SJCRH30 (cell line): ENCODE measurements around the gene HAUS6. TPM values are rescaled to one million over a fixed set of nuclear protein-coding genes. Genes with fewer than 3 reads are reported as not detected.
"Not testable (repeated sequence)": the region's sequence is repeated elsewhere in the genome, so short reads cannot be mapped to it uniquely, and the experiment has no call there.

Experiments used
- DNase-seq, 2 experiments: peaks; one replicate each; pipeline ENCODE4 v3.0.0-alpha.2; 2015 to 2020
- H3K27ac ChIP-seq: fragments of 250-450 bp; sonication (Bioruptor Pico); 2 replicates; pipeline ENCODE4 v1.5.1; 2020; ENCODE audit warnings: mild to moderate bottlenecking, moderate library complexity
- H3K27me3 ChIP-seq: fragments of 250-450 bp; sonication (Bioruptor Pico); 2 replicates; pipeline ENCODE4 v1.5.1; 2020; ENCODE audit warnings: mild to moderate bottlenecking, moderate library complexity
- H3K36me3 ChIP-seq: fragments of 250-450 bp; sonication (Bioruptor Pico); 2 replicates; pipeline ENCODE4 v1.5.1; 2020; ENCODE audit warnings: mild to moderate bottlenecking, moderate library complexity
- H3K4me1 ChIP-seq: fragments of 250-450 bp; sonication (Bioruptor Pico); 2 replicates; pipeline ENCODE4 v1.5.1; 2020; ENCODE audit warnings: mild to moderate bottlenecking, moderate library complexity
- H3K4me3 ChIP-seq: fragments of 250-450 bp; sonication (Bioruptor Pico); 2 replicates; pipeline ENCODE4 v1.5.1; 2020; ENCODE audit warnings: mild to moderate bottlenecking, moderate library complexity
- H3K9me3 ChIP-seq: fragments of 250-450 bp; sonication (Bioruptor Pico); replicated peaks from 2 replicates; pipeline ENCODE4 v1.5.1; 2020; ENCODE audit warnings: mild to moderate bottlenecking, moderate library complexity
- total RNA-seq: library from RNA; depleted of rRNA; stranded (reverse); fragments of >200 nt; shearing (Covaris generic); gene quantifications from 2 replicates; pipeline ENCODE4 v1.2.3, GENCODE V29; 2014

HAUS6 gene
- total RNA-seq, 1 experiment from 2014 or later = 49.7 TPM

DNA sequence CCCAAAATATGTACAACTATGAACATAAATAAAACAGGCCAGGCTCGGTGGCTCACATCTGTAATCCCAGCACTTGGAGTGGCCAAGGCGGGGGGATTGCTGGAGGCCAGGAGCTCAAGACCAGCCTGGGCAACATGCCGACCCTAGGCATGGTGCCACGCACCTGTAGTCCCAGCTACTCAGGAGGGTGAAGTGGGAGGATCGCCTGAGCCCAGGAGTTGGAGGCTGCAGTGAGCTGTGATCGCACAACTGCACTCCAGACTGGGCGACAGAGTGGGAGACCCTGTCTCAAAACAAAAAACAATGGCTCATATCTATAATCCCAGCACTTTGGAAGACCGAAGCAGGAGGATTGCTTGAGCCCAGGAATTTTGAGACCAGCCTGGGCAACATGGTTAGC, 1.5 kb downstream of the HAUS6 start:
- H3K4me1 ChIP-seq = peaks cover 16% of the 10 kb centered on the region

DNA sequence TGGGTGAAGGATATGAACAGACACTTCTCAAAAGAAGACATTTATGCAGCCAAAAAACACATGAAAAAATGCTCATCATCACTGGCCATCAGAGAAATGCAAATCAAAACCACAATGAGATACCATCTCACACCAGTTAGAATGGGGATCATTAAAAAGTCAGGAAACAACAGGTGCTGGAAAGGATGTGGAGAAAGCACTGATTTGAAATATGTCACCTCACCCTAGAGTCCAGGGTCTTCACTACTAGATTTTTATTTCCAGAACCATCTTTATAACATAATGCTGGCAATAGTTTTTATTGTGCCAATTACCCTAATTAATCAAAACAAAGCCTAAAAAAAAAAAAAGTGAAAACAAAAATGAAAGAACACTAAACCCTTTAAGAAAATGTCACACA, 5.3 kb downstream of the HAUS6 start:
- peaks cover 43% of the 10 kb centered on the region for H3K36me3 ChIP-seq
- not testable (repeated sequence) for DNase-seq, H3K4me3 ChIP-seq, H3K9me3 ChIP-seq, H3K27me3 ChIP-seq, H3K27ac ChIP-seq
- peaks cover 14% of the 10 kb centered on the region for H3K4me1 ChIP-seq

More for the DNA sequence above, 1.5 kb downstream of the HAUS6 start:
- DNase-seq = no peak
- Histone ChIP-seq H3K4me3 (no peak overlapping the region), H3K36me3 (peaks cover 10% of the 10 kb centered on the region), H3K27ac (no peak overlapping the region), H3K27me3 (no peaks in the 10 kb centered on the region), H3K9me3 (no peaks in the 10 kb centered on the region)

DNA sequence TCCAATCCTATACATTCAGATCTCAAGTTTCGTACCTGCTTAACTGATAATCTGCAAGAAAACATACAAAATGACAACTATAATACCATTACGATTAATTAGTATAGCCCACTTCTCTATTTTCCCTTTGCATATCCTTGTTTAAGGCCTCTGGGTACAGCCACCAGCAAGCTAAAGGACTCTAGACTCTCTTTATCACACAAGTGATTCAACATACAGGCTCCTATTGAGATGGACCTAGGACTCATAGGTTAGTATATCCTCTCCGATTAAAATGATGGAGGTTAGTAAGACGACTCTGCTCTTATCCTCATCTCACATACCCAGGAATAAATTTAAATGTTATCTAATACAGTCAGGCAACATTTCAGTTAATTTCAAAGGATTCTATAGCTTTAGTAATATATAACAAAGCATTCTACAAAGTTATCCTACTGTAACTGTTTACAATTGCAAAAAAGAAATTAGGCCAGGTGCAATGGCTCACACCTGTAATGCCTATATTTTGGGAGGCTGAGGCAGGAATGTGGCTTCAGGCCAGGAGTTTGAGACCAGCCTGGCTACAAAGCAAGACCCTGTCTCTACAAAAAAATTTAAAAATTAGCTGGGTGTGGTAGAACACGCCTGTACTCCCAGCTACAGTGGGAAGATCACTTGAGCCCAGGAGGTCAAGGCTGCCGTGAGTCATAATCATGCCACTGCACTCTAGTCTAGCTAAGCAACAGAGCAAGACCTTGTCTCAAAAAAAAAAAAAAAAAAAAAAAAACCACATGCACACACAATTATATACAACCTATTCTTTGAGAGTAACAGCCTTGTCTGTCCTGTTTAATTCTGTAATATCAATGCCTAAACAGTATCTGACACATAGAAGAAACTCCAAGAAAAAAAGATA, 15.4 kb downstream of the HAUS6 start:
- no peaks in the 10 kb centered on the region for H3K9me3 ChIP-seq
- DNase-seq = no peak
- no peaks in the 10 kb centered on the region for H3K4me1 ChIP-seq
- H3K4me3 ChIP-seq = no peak overlapping the region
- H3K27me3 ChIP-seq = no peaks in the 10 kb centered on the region
- H3K36me3 ChIP-seq = peaks cover 60% of the 10 kb centered on the region
- no peak overlapping the region for H3K27ac ChIP-seq

DNA sequence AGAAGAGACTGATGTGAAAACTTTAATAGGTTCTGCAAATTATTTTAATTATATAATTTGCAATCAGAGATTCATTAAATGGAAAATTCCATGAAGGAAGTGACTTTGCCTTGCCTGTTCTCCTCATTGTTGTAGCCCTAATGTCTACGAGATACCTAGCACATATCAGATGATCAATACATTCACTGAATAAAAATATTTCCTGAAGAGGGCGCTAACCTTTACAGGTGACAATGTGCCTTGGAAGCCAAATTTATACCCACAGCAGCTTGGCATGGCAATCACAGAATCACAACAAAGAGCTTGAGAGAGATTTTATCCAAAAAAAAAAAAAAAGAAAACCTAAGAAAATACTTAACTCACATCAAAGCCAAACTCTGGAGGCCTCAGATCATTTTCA, 17.4 kb downstream of the HAUS6 start:
- H3K27ac ChIP-seq = no peak overlapping the region
- no peaks in the 10 kb centered on the region for H3K9me3 ChIP-seq
- H3K36me3 ChIP-seq = peaks cover 62% of the 10 kb centered on the region
- no peaks in the 10 kb centered on the region for H3K27me3 ChIP-seq
- peak in 1 of 2 experiments; percentile 5 for DNase-seq
- no peaks in the 10 kb centered on the region for H3K4me1 ChIP-seq
- no peak overlapping the region for H3K4me3 ChIP-seq

DNA sequence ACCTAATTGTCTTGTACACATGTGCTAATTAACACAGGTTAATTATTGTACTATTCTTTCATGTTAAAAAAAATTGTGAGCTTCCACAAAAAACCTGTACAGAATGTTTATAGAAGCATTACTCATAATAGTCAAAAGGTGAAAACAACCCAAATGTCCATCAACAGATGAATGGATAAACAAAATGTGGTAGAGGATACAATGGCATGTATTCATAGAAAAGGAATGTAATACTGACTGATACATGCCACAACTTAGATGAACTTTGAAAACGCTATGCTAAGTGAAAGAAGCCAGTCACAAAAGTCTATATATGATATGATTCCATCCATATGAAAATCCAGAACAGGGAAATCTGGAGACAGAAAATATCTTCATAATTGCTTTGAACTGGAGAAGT, 27.9 kb downstream of the HAUS6 start:
- Histone ChIP-seq H3K4me3 (no peak overlapping the region), H3K9me3 (no peaks in the 10 kb centered on the region), H3K36me3 (peaks cover 53% of the 10 kb centered on the region), H3K4me1 (no peaks in the 10 kb centered on the region), H3K27ac (no peak overlapping the region), H3K27me3 (no peaks in the 10 kb centered on the region)
- DNase-seq = no peak

DNA sequence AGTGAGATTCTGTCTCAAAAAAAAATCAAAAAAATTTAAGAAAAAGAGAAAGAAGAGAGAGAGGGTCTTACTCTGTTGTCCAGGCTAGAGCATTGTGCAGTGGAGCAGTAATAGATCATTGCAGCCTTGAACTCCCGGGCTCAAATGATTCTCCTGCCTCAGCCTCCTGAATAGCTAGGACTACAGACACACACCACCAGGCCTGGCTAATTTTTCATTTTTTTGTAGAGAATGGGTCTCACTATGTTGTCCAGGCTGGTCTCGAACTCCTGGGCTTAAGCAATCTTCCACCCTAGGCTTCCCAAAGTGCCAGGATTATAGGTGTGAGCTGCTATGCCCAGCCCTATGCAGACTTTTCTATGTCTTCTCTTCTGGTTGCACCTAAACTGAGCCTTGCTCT, 28.5 kb downstream of the HAUS6 start:
- Histone ChIP-seq H3K27me3 (no peaks in the 10 kb centered on the region), H3K36me3 (peaks cover 56% of the 10 kb centered on the region), H3K9me3 (no peaks in the 10 kb centered on the region), H3K27ac (no peak overlapping the region), H3K4me3 (no peak overlapping the region), H3K4me1 (no peaks in the 10 kb centered on the region)
- no peak for DNase-seq

DNA sequence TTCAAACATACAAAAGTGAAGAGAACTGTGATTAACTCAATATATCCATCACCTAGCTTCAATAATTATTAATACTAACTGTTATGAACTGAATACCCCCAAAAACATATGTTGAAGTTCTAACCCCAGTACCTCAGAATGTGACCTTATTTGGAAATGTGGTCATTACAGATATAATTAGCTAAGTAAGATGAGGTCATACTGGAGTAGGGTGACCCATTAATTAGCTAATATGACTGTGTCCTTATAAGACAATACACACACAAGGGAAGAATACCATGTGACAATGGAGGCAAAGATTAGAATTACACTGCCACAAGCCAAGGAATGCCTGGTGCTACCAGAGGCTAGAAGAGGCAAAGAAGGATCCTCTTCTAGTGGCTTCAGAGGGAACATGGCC, 45.7 kb downstream of the HAUS6 start:
- Histone ChIP-seq H3K9me3 (no peaks in the 10 kb centered on the region), H3K4me1 (no peaks in the 10 kb centered on the region), H3K27me3 (no peaks in the 10 kb centered on the region), H3K36me3 (peaks cover 46% of the 10 kb centered on the region), H3K4me3 (no peak overlapping the region), H3K27ac (no peak overlapping the region)
- DNase-seq = no peak

DNA sequence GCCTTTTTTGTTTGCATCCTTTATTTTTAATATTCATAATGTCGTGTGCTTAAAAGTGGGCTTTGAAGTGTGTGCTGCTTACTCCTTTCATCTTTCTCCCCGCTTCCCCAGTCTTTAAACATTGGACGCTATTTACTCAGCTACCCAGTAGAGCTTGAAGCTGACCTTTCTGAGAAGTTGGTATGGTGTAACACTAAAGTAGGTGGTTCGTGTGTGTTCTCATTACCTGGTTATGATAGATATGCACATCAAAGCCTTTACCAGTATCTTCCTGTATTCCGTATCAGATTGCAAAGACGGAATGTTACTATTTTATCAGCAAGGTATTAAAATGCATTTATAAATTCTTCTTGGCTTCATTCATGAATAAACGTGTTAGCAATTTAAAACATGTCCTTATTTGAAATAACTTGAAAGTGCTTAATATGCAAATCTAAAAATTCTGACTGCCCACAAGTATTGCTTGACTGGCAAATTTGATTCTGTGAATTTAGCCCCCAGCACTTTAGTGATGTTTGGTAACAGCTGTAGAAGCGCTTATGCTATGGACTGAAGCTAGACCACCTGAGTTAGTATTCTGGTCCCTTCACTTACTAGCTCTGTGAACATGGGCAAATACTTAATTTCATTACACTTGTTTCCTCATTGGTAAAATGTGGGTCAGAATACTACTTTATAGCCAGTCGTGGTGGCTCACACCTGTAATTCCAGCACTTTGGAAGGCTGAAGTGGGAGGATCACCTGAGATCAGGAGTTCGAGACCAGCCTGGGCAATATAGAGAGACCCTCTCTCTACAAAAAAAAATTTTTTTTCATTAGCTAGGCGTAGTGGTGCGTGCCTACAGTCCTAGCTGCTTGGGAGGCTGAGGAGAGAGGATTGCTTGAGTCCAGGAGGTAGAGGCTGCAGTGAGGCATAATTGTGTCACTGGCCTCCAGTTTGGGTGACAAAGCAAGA, 51.8 kb downstream of the HAUS6 start:
- H3K27ac ChIP-seq = no peak overlapping the region
- H3K9me3 ChIP-seq = no peaks in the 10 kb centered on the region
- peak in 1 of 2 experiments; percentile 45 for DNase-seq
- H3K4me1 ChIP-seq = no peaks in the 10 kb centered on the region
- peak overlapping the region; percentile 84 for H3K4me3 ChIP-seq
- no peaks in the 10 kb centered on the region; the same call in 1 of the 2 replicates for H3K36me3 ChIP-seq
- H3K27me3 ChIP-seq = no peaks in the 10 kb centered on the region

DNA sequence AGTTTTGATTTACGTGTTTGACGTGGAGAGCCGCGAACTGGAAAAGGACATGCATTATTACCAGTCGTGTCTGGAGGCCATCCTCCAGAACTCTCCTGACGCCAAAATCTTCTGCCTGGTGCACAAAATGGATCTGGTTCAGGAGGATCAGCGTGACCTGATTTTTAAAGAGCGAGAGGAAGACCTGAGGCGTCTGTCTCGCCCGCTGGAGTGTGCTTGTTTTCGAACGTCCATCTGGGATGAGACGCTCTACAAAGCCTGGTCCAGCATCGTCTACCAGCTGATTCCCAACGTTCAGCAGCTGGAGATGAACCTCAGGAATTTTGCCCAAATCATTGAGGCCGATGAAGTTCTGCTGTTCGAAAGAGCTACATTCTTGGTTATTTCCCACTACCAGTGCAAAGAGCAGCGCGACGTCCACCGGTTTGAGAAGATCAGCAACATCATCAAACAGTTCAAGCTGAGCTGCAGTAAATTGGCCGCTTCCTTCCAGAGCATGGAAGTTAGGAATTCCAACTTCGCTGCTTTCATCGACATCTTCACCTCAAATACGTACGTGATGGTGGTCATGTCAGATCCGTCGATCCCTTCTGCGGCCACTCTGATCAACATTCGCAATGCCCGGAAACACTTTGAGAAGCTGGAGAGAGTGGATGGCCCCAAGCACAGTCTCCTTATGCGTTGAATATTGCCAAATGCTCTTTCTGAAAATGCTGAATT, 52.6 kb downstream of the HAUS6 start:
- Histone ChIP-seq H3K36me3 (no peaks in the 10 kb centered on the region), H3K4me1 (no peaks in the 10 kb centered on the region), H3K27ac (peak overlapping the region; percentile 58), H3K4me3 (peak overlapping the region; percentile 84), H3K27me3 (no peaks in the 10 kb centered on the region), H3K9me3 (no peaks in the 10 kb centered on the region)
- peak; percentile 17 to 38 for DNase-seq

DNA sequence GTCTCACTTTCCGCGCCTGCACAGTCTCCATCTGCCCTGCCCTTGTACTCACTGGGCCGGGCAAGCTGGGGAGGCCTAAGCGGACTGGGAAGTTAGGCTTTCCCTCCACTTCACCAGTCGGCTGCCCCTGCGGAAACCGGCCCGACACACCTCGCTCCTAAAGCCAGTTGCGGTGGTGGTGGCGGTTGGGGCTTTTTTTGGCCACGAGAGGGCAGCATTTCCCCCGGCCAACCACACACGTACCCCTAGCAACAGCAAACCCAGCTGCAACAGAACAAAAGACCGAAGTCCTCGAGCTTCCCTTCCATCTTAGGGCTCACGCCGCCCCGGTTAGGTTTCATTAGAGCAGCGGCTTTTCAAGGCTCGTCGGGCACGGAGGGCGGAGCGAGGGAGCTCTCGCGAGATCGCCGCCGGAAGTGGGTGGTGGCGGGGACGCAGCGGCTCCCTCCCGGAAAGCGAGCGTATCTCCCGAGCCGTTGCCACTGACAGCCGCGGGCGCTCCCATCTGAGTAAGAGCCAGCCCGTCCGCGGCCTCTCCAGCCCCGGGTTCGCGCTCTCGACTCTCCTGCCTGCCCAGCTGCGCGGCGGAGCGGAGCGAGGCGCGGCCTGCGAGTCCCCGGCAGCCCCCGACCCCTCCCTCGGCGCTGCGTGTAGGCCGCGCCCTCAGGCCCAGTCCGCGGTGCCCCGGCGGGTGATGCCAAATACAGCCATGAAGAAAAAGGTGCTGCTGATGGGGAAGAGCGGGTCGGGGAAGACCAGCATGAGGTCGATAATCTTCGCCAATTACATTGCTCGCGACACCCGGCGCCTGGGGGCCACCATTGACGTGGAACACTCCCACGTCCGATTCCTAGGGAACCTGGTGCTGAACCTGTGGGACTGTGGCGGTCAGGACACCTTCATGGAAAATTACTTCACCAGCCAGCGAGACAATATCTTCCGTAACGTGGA, 53.5 kb downstream of the HAUS6 start, which contains the start of gene RRAGA:
RRAGA (plus strand) TSS at position 462 of the 951 bp plus-strand sequence; CDS start at position 695, 233 bp downstream.
- no peaks in the 10 kb centered on the region for H3K4me1 ChIP-seq
- no peaks in the 10 kb centered on the region for H3K9me3 ChIP-seq
- H3K27me3 ChIP-seq = no peaks in the 10 kb centered on the region
- no peaks in the 10 kb centered on the region for H3K36me3 ChIP-seq
- DNase-seq = peak; percentile 94 to 97
- H3K27ac ChIP-seq = peak within 1 kb of the TSS; percentile 58
- H3K4me3 ChIP-seq = peak within 1 kb of the TSS; percentile 84

DNA sequence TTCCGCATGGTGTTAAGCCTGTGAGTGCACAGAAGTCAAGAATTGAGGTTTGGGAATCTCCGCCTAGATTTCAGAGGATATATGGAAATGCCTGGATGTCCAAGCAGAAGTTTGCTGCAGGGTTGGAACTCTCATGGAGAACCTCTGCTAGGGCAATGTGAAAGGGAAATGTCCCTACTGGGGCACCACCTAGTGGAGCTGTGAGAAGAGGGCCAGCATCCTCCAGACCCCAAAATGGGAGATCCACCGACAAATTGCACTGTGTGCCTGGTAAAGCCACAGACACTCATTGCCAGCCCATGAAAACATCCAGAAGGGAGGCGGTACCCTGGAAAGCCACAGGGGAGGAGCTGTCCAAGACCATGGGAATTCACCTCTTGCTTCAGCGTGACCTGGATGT, 66.1 kb downstream of the HAUS6 start:
- DNase-seq = peak in 1 of 2 experiments; percentile 11
- no peaks in the 10 kb centered on the region for H3K4me1 ChIP-seq
- H3K27ac ChIP-seq = no peak overlapping the region
- H3K36me3 ChIP-seq = no peaks in the 10 kb centered on the region
- no peaks in the 10 kb centered on the region for H3K9me3 ChIP-seq
- no peaks in the 10 kb centered on the region for H3K27me3 ChIP-seq
- no peak overlapping the region for H3K4me3 ChIP-seq

DNA sequence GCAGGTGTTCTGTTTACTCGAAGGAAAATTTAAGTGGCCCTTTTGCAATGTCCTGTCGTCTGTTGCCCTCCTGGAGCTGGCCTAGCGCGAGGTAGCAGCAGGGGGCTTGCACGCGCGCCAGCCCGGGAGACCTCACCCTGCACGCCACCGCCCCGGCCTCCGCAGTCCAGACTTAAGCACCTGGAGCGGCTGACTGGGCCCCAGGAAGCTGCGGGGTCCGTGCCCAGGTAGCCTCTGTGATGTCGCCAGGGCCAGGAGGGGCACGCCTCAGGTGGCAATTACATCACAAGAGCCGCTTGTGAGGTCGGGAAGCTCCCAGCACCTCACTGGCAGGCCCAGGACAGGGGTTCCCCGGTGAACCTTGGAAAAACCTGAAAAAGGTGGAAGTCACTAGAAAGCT, 69.7 kb downstream of the HAUS6 start, which contains the start of gene SAXO1:
SAXO1 (minus strand) TSS at position 195 of the 400 bp plus-strand sequence. CDS start 301 bp downstream, outside the sequence.
- Histone ChIP-seq H3K9me3 (no peaks in the 10 kb centered on the region), H3K36me3 (no peaks in the 10 kb centered on the region), H3K27me3 (no peaks in the 10 kb centered on the region), H3K4me1 (no peaks in the 10 kb centered on the region), H3K4me3 (no peak within 1 kb of the TSS), H3K27ac (no peak within 1 kb of the TSS)
- no peak for DNase-seq

DNA sequence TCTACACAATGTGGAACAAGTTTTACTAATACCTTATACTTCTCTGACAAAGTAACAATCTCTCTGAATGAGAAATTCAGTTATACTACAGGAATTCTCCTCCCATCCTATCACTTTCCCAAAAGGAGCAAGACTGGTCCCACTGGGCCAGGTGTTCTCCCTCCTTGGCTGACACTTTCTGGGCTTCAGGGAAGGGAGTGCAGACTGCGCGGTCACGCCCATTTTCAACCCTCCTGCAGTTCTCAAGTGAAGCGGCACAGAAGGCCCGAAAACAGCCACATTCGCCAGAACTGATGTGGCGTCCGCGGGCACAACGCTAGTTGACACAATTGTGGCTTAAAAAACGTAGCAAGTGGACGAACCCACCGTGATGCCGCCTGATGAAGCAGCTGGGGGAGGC, 70.3 kb downstream of the HAUS6 start:
- Histone ChIP-seq H3K27me3 (no peaks in the 10 kb centered on the region), H3K36me3 (no peaks in the 10 kb centered on the region)

More for the DNA sequence above, 70.3 kb downstream of the HAUS6 start:
- Histone ChIP-seq H3K9me3 (no peaks in the 10 kb centered on the region), H3K4me3 (no peak overlapping the region), H3K27ac (no peak overlapping the region), H3K4me1 (no peaks in the 10 kb centered on the region)
- DNase-seq = no peak
